Keratinocyte (primary cell): ENCODE data around the gene CDKN2AIP.

Experiments used
- CTCF ChIP-seq, 3 experiments: IDR thresholded peaks in 1 of 3; conservative IDR thresholded peaks in 1 of 3; optimal IDR thresholded peaks in 1 of 3; 2 replicates in 2 of 3; 3 replicates in 1 of 3; pipeline versions ENCODE3 to v1.5.1; 2011; ENCODE audit warnings: low read length in 3 of 3, mild to moderate bottlenecking in 3 of 3, moderate library complexity in 2 of 3, control low read depth in 1 of 3, inconsistent platforms in 1 of 3; ENCODE audit not compliant: insufficient read depth in 2 of 3; ENCODE audit errors: extremely low read depth in 1 of 3
- EZH2 ChIP-seq: IDR thresholded peaks from one replicate; pipeline ENCODE4 v1.6.1; 2012; ENCODE audit warnings: inconsistent platforms, mild to moderate bottlenecking, low read length, moderate library complexity

- TF ChIP-seq CTCF (optimal IDR thresholded peaks at IDR 0.05 in 1 of 3, IDR thresholded peaks at IDR 0.05 in 1 of 3, conservative IDR thresholded peaks at IDR 0.05 in 1 of 3; ENCODE audit: extremely low read depth in 1 of 3, insufficient read depth in 2 of 3, low read length in 3 of 3) (no peak), EZH2 (no peak)
Observed at GRCh38 chr4:183435803-183436202, 8.6 kb upstream of the CDKN2AIP start.
